H1 (cell line): ENCODE measurements around the gene MAPK11. TPM values are rescaled to one million over a fixed set of nuclear protein-coding genes. Genes with fewer than 3 reads are reported as not detected.

ENCODE experiments used
- CTCF ChIA-PET: fragments of 300-600 bp; sonication (Branson Sonifier 250); formaldehyde crosslinking; loops from one replicate; lab custom pipeline; 2021; ENCODE audit not compliant: partially characterized antibody; lab: Charles Lee
- POLR2A ChIA-PET: fragments of 300-600 bp; sonication (Branson Sonifier 250); formaldehyde crosslinking; loops from one replicate; lab custom pipeline; 2021; ENCODE audit warnings: inconsistent platforms; ENCODE audit not compliant: partially characterized antibody; lab: Charles Lee
- DNase-seq, 2 experiments: peaks; one replicate each; pipeline versions ENCODE4 v3.0.0 to v3.0.0-alpha.2; 2010 to 2022; ENCODE audit warnings: low spot score in 2 of 2, low read depth in 1 of 2, mixed read lengths in 1 of 2
- FAIRE-seq: peaks from 2 replicates; lab custom pipeline; 2011; peaks lifted over from hg19 to GRCh38; lab: Jason Lieb, UNC
- H2AFZ ChIP-seq: 2 replicates; pipeline ENCODE4 v1.8.1; 2012; ENCODE audit warnings: low read length, inconsistent platforms
- H2AK5ac ChIP-seq: 2 replicates; pipeline ENCODE4 v1.6.1; 2013; ENCODE audit warnings: low read depth, low read length
- H2BK120ac ChIP-seq: replicated peaks from 2 replicates; pipeline ENCODE3; 2013; ENCODE audit warnings: low read depth, low read length, inconsistent platforms
- H2BK12ac ChIP-seq: 2 replicates; pipeline ENCODE4 v1.6.1; 2013; ENCODE audit warnings: low read depth, low read length
- H2BK15ac ChIP-seq: 2 replicates; pipeline ENCODE4 v1.6.1; 2013; ENCODE audit warnings: low read length
- H2BK20ac ChIP-seq: 2 replicates; pipeline ENCODE4 v1.6.1; 2013; ENCODE audit warnings: low read length
- H2BK5ac ChIP-seq: 2 replicates; pipeline ENCODE4 v1.6.1; 2013; ENCODE audit warnings: low read depth, low read length
- H3K14ac ChIP-seq: 2 replicates; pipeline ENCODE4 v1.6.1; 2013; ENCODE audit warnings: inconsistent platforms; ENCODE audit not compliant: insufficient read length
- H3K18ac ChIP-seq: 2 replicates; pipeline ENCODE4 v1.6.1; 2013; ENCODE audit warnings: low read length; ENCODE audit errors: extremely low read depth
- H3K23ac ChIP-seq: 2 replicates; pipeline ENCODE4 v1.6.1; 2013; ENCODE audit warnings: inconsistent platforms; ENCODE audit not compliant: insufficient read length
- H3K23me2 ChIP-seq: 2 replicates; pipeline ENCODE4 v1.6.1; 2013; ENCODE audit warnings: low read depth, low read length
- H3K27ac ChIP-seq: 2 replicates; pipeline ENCODE4 v1.6.1; 2011; ENCODE audit warnings: low read depth, low read length, inconsistent platforms
- H3K27me3 ChIP-seq, 4 experiments: replicated peaks in 1 of 4; 1 replicate in 1 of 4; 2 replicates in 3 of 4; pipeline versions ENCODE4 v1.6.1 to v1.8.1; 2011 to 2013; ENCODE audit warnings: low read length in 3 of 4, mild to moderate bottlenecking in 3 of 4, inconsistent platforms in 2 of 4, mixed read lengths in 2 of 4, moderate library complexity in 1 of 4; ENCODE audit not compliant: control insufficient read depth in 3 of 4, insufficient read depth in 3 of 4; ENCODE audit errors: extremely low read depth in 1 of 4
- H3K36me3 ChIP-seq, 4 experiments: 2 replicates each; pipeline versions ENCODE4 v1.6.1 to v1.8.1; 2011 to 2013; ENCODE audit warnings: mild to moderate bottlenecking in 4 of 4, low read length in 3 of 4, moderate library complexity in 2 of 4, control low read depth in 1 of 4, inconsistent platforms in 1 of 4; ENCODE audit not compliant: insufficient read depth in 4 of 4, control insufficient read depth in 2 of 4
- H3K4ac ChIP-seq: replicated peaks from 2 replicates; pipeline ENCODE3; 2013; ENCODE audit warnings: low read length, low read depth, mixed read lengths, inconsistent platforms; ENCODE audit not compliant: insufficient read length
- H3K4me1 ChIP-seq, 4 experiments: replicated peaks in 1 of 4; 1 replicate in 1 of 4; 2 replicates in 3 of 4; pipeline versions ENCODE4 v1.6.1 to v1.8.1; 2011 to 2013; ENCODE audit warnings: low read length in 3 of 4, inconsistent platforms in 2 of 4, mixed read lengths in 1 of 4; ENCODE audit not compliant: insufficient read depth in 4 of 4, control insufficient read depth in 3 of 4
- H3K4me2 ChIP-seq, 2 experiments: 2 replicates each; pipeline versions ENCODE4 v1.6.1 to v1.8.1; 2011 to 2013; ENCODE audit warnings: low read depth in 2 of 2, low read length in 2 of 2, control low read depth in 1 of 2, inconsistent platforms in 1 of 2, mild to moderate bottlenecking in 1 of 2; ENCODE audit not compliant: insufficient read depth in 1 of 2
- H3K4me3 ChIP-seq, 4 experiments: fragments of 200-600, 300-600 bp in 1 of 4; sonication (generic), shearing (Covaris generic), sonication (Bioruptor Twin) in 1 of 4; 2 replicates each; pipeline versions ENCODE4 v1.5.1 to v1.8.1; 2011 to 2016; ENCODE audit warnings: low read length in 4 of 4, low read depth in 3 of 4, control low read depth in 2 of 4, inconsistent platforms in 2 of 4, mild to moderate bottlenecking in 2 of 4, mixed read lengths in 1 of 4, moderate library complexity in 1 of 4; ENCODE audit not compliant: insufficient read depth in 2 of 4; ENCODE audit errors: extremely low read depth in 1 of 4
- H3K56ac ChIP-seq: replicated peaks from 2 replicates; pipeline ENCODE3; 2013; ENCODE audit warnings: low read depth, mild to moderate bottlenecking, mixed read lengths, low read length, inconsistent platforms; ENCODE audit not compliant: insufficient read length
- H3K79me1 ChIP-seq: 2 replicates; pipeline ENCODE4 v1.6.1; 2013; ENCODE audit warnings: low read depth, low read length, control low read depth
- H3K79me2 ChIP-seq, 2 experiments: 2 replicates each; pipeline versions ENCODE4 v1.6.1 to v1.8.1; 2012 to 2013; ENCODE audit warnings: low read length in 2 of 2, mild to moderate bottlenecking in 2 of 2, inconsistent platforms in 1 of 2; ENCODE audit not compliant: insufficient read depth in 2 of 2, control insufficient read depth in 1 of 2
- H3K9ac ChIP-seq, 4 experiments: replicated peaks in 1 of 4; 1 replicate in 1 of 4; 2 replicates in 3 of 4; pipeline versions ENCODE4 v1.6.1 to v1.8.1; 2011 to 2013; ENCODE audit warnings: low read depth in 3 of 4, low read length in 3 of 4, control low read depth in 2 of 4, mild to moderate bottlenecking in 2 of 4, moderate library complexity in 2 of 4, inconsistent platforms in 1 of 4; ENCODE audit errors: extremely low read depth in 1 of 4
- H3K9me3 ChIP-seq, 2 experiments: 2 replicates each; pipeline versions ENCODE4 v1.6.1 to v1.8.1; 2012 to 2013; ENCODE audit warnings: mild to moderate bottlenecking in 2 of 2, moderate library complexity in 2 of 2, control low read depth in 1 of 2, inconsistent platforms in 1 of 2, low read depth in 1 of 2, low read length in 1 of 2, mixed read lengths in 1 of 2; ENCODE audit not compliant: insufficient read depth in 2 of 2
- H4K20me1 ChIP-seq, 2 experiments: replicated peaks in 1 of 2; 2 replicates each; pipeline versions ENCODE3 to v1.8.1; 2011 to 2013; ENCODE audit warnings: inconsistent platforms in 2 of 2, low read length in 2 of 2, mild to moderate bottlenecking in 1 of 2; ENCODE audit not compliant: insufficient read depth in 2 of 2, control insufficient read depth in 1 of 2
- H4K5ac ChIP-seq: 2 replicates; pipeline ENCODE4 v1.6.1; 2013; ENCODE audit warnings: low read length, low read depth, mixed read lengths, inconsistent platforms; ENCODE audit not compliant: insufficient read length
- H4K8ac ChIP-seq: 2 replicates; pipeline ENCODE4 v1.8.0; 2013; ENCODE audit warnings: mild to moderate bottlenecking, moderate library complexity, low read length, inconsistent platforms; ENCODE audit not compliant: insufficient read depth; ENCODE audit errors: extremely low read depth
- H4K91ac ChIP-seq: replicated peaks from 2 replicates; pipeline ENCODE3; 2013; ENCODE audit warnings: low read length, mixed read lengths, inconsistent platforms; ENCODE audit not compliant: insufficient read length
- CBX8 ChIP-seq: fragments of 300-800, 300-1000 bp; sonication (generic); IDR thresholded peaks from 2 replicates; pipeline ENCODE4 v1.7.1; 2016; ENCODE audit warnings: low read depth, low read length, borderline replicate concordance
- CHD2 ChIP-seq: IDR thresholded peaks from 2 replicates; pipeline ENCODE4 v1.6.1; 2012; ENCODE audit warnings: low read length, improper control_type of control experiment
- FOSL1 ChIP-seq: IDR thresholded peaks from 2 replicates; pipeline ENCODE4 v1.6.1; 2011; ENCODE audit warnings: mild to moderate bottlenecking, low read depth, low read length, moderate library complexity; ENCODE audit not compliant: insufficient read depth
- GTF2F1 ChIP-seq: IDR thresholded peaks from 2 replicates; pipeline ENCODE4 v1.6.1; 2012; ENCODE audit warnings: low read depth, low read length, improper control_type of control experiment, borderline replicate concordance
- POU5F1 ChIP-seq: IDR thresholded peaks from 2 replicates; pipeline ENCODE4 v1.6.1; 2011; ENCODE audit warnings: low read depth, mild to moderate bottlenecking, low read length, moderate library complexity
- RAD21 ChIP-seq, 2 experiments: IDR thresholded peaks in 1 of 2; conservative IDR thresholded peaks in 1 of 2; 2 replicates each; pipeline ENCODE4 v1.6.1; 2011; ENCODE audit warnings: low read depth in 2 of 2, low read length in 2 of 2, improper control_type of control experiment in 1 of 2, inconsistent platforms in 1 of 2, mild to moderate bottlenecking in 1 of 2, moderate library complexity in 1 of 2
- SIRT6 ChIP-seq: IDR thresholded peaks from one replicate; pipeline ENCODE4 v1.7.1; 2012; ENCODE audit warnings: low read length, inconsistent platforms
- WGBS, 2 experiments: shearing (Covaris generic) in 1 of 2; methylation state at CpG; one replicate each; pipeline versions ENCODE4 v1.1.6 to v1.1.7; 2013 to 2015; ENCODE audit warnings: low lambda C conversion rate in 2 of 2, mixed read lengths in 2 of 2, inconsistent platforms in 1 of 2, low coverage in 1 of 2, missing lambda C conversion rate in 1 of 2; ENCODE audit not compliant: insufficient replicate concordance in 2 of 2, insufficient coverage in 1 of 2, insufficient read length in 1 of 2; ENCODE audit errors: extremely low coverage in 1 of 2, missing lambda C conversion rate in 1 of 2; 5-methylcytosine and 5-hydroxymethylcytosine counted together
- polyA plus RNA-seq, 7 experiments: library from polyadenylated mRNA; depleted of rRNA in 3 of 7; stranded (reverse) in 5 of 7; unstranded in 2 of 7; fragments of >200 nt in 5 of 7; fragments of 200-250 nt in 2 of 7; gene quantifications; 1 replicate in 5 of 7; 2 replicates in 1 of 7; 4 replicates in 1 of 7; pipeline versions ENCODE4 v1.2.1 to v1.2.3, GENCODE V29; 2011 to 2013; ENCODE audit warnings: missing spikeins in 2 of 7, mixed read lengths in 2 of 7
- total RNA-seq: library from RNA; stranded (reverse); fragmentation: NEBNext Ultra II Directional; extraction: Animal tissue kit (Norgen Biotek cat#: 25700); gene quantifications from 2 replicates; pipeline ENCODE4 v1.2.1, GENCODE V29; 2021

MAPK11 gene
- total and polyA plus RNA-seq, 2 of the 8 experiments (the other 6 are each of a cell fraction or from before 2014, with no cell fraction given) = 0.70 to 1.5 TPM

DNA sequence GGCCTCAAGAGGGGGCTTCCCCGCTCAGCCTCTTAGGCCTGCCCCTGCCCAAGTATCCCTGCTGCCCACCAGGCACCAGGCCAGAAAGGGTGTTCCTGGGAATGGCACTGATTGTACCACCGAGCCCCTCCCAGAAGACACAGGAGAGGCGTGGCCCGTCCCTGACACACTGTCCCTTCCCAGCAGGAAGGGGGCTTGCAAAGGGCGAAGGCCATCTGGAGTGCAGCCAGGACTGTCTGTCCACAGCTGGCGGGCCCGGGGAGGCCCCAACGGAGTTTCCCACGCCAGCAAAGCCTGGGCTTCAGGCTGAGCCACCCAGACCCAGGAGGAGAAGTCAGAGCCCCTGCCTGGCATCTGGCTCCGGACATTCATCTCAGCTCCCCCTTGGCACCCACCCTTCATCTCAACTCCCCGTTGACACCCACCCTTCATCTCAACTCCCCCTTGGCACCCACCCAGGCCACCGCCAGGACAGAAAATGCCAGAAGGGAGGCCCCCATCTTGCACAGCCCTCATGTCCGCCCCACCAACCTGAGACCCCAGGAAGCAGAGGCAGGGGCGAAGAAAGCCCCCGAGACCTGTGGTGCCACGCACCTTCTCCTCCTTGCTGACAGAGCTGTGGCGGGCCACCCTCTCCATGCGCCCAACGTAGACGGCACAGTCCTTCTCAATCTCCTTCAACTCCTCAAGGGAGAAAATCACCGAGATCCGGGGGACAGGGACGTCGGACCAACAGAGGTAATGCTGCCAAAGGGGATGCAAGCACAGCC, 44.8 kb downstream of the MAPK11 start:
- no peak overlapping the region for H3K56ac ChIP-seq
- no peaks in the 10 kb centered on the region; a peak in 1 of 4 replicates for H3K9me3 ChIP-seq
- no peak overlapping the region for H4K5ac ChIP-seq
- no peak overlapping the region for H3K9ac ChIP-seq
- ChIA-PET POLR2A (interaction anchor here (2.1 kb wide), 1 partner anchor 9 kb away, joined by 5 read pairs; no protein-coding TSS in a partner anchor), CTCF (interaction anchor here (1.6 to 9.2 kb wide), 2 partner anchors 15 to 19 kb away, joined by 3 to 77 read pairs; no protein-coding TSS in a partner anchor)
- no peak overlapping the region for H2BK12ac ChIP-seq
- H3K27me3 ChIP-seq = no peaks in the 10 kb centered on the region
- no peak overlapping the region for H2BK15ac ChIP-seq
- no peak overlapping the region for H3K4me3 ChIP-seq
- FAIRE-seq (no peak), DNase-seq (no peak)
- H3K79me1 ChIP-seq = 0 out of 2 replicates have a peak, but pooled peaks cover 4% of the 10 kb centered on the region
- H3K23me2 ChIP-seq = no peaks in the 10 kb centered on the region
- no peak overlapping the region for H3K4ac ChIP-seq
- H3K79me2 ChIP-seq = no peaks in the 10 kb centered on the region
- no peak overlapping the region for H3K27ac ChIP-seq
- H3K18ac ChIP-seq = no peak overlapping the region
- H3K23ac ChIP-seq = no peak overlapping the region
- no peak overlapping the region for H2BK5ac ChIP-seq
- no peak overlapping the region for H2BK20ac ChIP-seq
- H4K8ac ChIP-seq = no peak overlapping the region
- WGBS, 2 experiments = 88% methylated on average over 18 of the region's 24 CpGs; no CpG with 5 or more reads in 1 of the 2 experiments
- peaks cover 0 to 18% of the 10 kb centered on the region in 2 experiments for H4K20me1 ChIP-seq
- no peak overlapping the region for H2AFZ ChIP-seq
- no peak overlapping the region for H3K14ac ChIP-seq
- no peak overlapping the region for H2BK120ac ChIP-seq
- H2AK5ac ChIP-seq = no peak overlapping the region
- H3K4me2 ChIP-seq = no peak overlapping the region
- H4K91ac ChIP-seq = no peak overlapping the region
- peaks cover 3 to 19% (median 10%) of the 10 kb centered on the region in 4 experiments for H3K36me3 ChIP-seq
- no peaks in the 10 kb centered on the region for H3K4me1 ChIP-seq
- TF ChIP-seq CBX8 (no peak), POU5F1 (no peak), GTF2F1 (no peak), SIRT6 (no peak), RAD21 (IDR thresholded peaks at IDR 0.05 in 1 of 2, conservative IDR thresholded peaks at IDR 0.05 in 1 of 2; ENCODE audit: low read depth in 2 of 2, low read length in 2 of 2) (no peak), CHD2 (no peak), FOSL1 (no peak)
